GM21576 (cell line): Measurements from ENCODE around the gene GPBP1.

Source experiments
- ATAC-seq: cut with Tn5 transposase; IDR thresholded peaks from one replicate; pipeline ENCODE4 v1.9.1; 2021; ENCODE audit warnings: mild to moderate bottlenecking, moderate library complexity; ENCODE audit not compliant: unreplicated experiment

The GPBP1 gene

DNA sequence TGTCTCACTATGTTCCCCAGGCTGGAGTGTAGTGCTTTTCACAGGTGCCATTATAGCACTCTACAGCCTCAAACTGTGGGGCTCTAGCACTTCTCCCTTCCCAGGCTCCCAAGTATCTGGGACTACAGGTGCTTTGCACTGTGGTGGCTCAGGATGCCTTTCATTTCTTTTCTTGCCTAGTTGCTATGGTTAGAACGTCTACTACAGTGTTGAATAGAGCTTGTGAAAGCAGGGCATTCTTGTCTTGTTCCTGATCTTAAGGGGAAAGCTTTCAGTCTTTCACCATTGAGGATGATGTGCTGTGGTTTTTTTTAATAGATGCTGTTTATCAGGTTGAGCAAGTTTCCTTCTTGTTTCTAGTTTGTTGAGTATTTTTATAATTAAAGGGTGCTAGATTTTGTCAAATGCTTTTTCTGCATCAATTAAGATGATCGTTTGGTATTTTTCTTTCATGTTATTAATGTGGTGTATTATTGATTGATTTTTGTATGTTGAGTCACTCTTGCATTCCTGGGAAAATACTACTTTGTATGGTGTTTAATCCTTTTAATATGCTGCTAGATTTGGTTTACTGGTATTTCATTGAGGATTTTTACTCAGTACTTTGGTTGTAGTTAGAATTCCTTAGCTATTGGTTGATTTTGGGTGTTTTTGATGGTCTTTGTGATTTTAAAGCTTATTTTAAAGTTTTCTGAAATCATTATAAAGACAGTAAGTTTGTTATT, 35.6 kb downstream of the GPBP1 start:
- ATAC-seq = no peak

DNA sequence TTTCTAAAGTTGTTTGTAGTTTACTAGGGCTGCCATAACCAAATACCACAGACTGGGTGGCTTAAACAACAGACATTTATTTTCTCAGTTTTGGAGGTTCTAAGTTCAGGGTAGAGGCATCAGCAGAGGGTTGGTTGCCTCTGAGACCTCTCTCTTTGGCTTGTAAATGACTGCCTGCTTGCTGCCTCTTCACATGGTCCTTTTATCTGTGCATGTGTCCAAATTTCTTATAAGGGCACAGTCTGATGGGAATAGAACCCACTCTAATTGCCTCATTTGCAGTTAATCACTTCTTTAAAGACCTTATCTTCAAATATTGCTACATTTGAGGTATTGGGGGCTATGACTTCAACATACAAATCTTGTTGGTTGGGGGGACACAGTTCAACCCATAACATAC, 36.8 kb downstream of the GPBP1 start:
- no peak for ATAC-seq

DNA sequence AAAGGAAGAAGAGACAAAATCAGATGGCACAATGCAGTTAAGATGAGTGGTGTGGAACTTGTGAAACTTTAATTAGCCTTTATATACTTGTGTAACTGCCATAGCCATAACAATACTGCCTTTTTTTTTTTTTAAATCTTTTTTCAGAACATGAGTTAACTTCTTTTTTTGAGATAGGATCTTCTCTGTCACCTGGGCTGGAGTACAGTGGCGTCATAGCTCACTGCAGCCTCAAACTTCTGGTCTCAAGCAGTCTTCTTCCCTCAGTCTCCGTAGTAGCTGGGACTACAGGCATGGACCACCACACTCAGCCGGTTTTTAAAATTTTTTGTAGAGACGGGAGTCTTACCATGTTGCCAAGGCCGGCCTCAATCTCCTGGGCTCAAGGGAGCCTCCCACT, 37.2 kb downstream of the GPBP1 start:
- no peak for ATAC-seq

DNA sequence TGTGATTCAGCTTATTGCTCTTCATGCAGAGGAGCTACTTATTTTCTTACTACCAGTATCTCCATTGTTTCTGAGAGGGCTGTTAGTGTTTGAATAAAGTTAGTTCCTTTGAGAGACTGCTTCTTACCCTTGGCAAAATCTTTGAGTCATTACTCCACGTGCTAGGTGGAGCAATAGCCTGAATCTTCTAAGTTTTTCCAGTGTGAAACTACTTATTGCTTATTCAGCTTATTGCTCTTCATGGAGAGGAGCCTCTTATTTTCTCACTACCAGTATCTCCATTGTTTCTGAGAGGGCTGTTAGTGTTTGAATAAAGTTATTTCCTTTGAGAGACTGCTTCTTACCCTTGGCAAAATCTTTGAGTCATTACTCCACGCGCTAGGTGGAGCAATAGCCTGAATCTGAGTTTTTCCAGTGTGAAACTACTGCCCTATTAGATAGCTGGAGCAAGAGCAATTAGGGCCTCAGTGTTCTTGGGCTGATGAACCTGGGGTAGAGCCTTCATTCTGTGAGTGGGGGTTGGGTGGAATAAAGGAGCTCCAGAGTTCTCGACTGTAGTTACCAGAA, 41.9 kb downstream of the GPBP1 start:
- ATAC-seq = no peak

DNA sequence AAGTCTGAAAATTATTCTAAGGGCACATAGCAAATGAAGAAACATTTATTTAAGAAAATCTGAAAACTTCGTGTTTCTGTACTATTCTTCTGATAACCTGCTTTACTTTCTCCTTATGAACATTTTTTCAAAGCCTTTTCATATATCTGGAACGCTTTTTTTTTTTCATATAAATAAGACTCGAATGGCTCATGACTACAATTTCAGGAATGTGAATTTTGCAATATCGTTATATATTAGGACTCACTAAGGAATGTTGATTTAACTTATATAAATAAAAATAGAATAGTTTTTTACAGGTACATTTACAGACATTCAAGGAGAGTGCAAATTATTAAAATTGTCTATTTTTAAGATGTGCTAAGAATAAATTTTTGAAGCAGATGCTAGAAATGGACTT, 42.9 kb downstream of the GPBP1 start:
- ATAC-seq = no peak

DNA sequence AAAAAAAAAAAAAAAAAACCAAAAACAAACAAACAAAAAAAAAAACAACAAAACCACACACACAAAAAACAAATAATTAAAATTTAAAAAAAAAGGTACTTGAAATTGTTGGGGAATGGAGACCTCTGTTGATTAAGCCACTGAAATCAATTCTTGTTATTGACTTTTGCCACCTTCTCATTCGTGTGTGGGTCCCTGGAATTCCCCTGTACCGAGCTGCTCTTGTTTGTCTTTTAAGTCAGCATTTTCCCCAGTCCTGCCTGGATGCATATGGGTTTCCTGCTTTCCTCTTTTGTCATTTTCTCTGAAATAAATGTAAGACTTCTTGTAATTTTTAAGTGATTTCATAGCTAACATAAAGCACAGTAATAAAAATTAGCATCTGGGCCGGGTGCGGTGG, 45.5 kb downstream of the GPBP1 start:
- no peak for ATAC-seq

DNA sequence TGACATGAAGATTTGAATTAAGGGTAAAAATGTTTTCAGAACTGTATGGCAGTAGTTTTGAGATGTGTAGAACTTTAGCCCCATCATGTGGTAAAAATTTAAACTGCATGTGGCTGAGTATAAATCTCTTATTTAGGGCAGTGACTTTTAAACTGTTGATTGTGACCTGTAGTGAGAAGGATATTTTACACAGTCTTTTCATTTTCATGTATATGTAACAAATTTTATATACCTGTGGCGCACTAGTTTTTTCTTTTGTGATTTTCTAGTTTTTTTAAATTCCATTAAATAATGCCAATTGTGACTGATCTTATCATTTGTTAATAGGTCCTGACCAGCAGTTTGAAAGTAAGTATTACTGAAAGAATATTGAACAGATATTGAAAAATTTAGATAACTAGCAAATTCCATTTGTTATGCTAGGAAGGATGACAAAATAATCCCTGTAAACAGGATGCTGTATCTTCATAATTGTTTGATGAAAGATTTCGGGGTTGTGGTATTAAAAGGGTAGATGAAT, 47.2 kb downstream of the GPBP1 start:
- no peak for ATAC-seq

DNA sequence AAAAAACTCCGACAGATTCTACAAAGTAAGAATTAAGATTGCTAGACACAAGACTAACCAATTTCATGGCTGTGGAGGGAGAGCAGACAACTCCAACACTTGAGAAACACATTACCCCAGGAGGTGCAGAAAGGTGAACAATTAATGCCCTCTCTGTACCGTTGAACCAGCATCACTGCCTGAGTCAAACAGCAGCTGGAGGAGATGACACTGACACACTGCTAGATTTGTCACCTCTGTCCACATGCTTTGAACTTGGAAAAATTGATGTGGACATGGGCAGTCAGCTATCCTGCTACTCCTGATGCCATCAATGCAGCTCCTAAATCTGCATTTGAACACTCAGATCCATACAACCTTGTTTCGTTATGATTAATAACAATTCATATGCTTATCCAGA, 51.7 kb downstream of the GPBP1 start:
- ATAC-seq = no peak

DNA sequence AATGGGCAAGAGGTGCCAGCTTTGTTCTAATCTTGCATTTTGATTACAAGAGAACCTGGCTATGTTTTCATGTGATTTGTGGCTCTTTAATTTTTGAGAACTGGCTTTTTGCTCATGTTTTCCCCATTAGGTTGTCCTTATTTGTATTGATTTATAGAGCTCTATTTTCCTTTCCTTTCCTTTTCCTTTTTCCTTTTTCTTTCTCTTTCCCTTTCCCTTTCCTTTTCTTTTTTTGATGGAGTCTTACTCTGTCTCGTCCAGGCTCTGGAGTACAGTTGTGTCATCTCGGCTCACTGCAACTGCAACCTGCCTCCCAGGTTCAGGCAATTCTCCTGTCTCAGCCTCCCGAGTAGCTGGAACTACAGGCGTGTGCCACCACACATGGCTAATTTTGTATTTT, 55.5 kb downstream of the GPBP1 start:
- no peak for ATAC-seq

DNA sequence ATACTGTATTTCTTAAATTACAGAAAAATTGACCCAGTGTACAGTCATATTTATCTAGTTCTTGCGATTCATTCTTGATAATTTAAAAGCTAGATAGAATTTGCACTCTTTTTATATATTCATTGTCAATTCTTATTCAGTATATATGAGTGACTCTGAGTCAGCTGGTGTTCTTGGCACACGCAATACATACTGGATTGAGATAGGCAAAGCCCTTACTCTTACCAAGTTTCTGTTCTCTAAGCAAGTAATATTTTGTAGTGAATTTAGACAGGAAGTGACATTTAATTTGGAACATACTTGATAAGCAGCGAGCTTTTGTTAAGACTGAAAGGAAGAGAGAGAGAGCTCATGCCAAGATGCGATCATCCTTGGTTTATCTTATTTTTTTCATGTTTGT, 57.7 kb downstream of the GPBP1 start:
- no peak for ATAC-seq

DNA sequence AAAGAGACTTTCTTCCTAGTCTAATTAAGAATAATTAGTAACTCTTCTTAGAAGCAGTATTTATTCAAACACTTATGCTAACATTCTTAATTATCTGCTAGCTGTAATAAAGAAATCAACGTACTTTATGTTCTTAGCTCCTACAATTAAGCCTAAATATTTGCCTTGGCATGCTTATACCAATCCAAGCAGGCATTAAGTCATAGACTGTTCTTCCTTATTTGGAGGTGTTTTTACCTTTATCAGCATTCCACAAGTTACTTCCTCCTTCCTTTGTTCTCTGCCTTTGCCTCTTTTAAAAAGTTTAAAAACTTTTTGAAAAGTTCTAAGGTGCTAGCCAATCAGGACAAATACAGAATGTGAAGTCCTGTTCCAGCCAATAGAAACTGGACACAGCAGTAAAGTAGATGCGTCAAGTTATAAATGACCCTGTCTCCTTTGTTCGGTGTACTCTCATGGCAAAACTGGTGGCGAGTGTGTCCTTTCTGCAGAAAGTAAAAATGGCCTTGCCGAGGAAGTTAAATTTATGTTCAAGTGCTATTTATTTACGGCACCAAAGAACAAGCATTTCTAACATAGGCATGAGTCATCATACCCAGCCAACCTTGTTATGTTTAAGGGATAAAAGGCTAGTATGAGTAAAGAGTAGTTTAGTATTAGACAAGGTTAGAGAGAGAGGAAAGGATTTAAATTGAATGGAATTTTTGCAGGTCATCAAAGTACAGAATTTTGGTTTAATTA, 58.6 kb downstream of the GPBP1 start:
- ATAC-seq = no peak

DNA sequence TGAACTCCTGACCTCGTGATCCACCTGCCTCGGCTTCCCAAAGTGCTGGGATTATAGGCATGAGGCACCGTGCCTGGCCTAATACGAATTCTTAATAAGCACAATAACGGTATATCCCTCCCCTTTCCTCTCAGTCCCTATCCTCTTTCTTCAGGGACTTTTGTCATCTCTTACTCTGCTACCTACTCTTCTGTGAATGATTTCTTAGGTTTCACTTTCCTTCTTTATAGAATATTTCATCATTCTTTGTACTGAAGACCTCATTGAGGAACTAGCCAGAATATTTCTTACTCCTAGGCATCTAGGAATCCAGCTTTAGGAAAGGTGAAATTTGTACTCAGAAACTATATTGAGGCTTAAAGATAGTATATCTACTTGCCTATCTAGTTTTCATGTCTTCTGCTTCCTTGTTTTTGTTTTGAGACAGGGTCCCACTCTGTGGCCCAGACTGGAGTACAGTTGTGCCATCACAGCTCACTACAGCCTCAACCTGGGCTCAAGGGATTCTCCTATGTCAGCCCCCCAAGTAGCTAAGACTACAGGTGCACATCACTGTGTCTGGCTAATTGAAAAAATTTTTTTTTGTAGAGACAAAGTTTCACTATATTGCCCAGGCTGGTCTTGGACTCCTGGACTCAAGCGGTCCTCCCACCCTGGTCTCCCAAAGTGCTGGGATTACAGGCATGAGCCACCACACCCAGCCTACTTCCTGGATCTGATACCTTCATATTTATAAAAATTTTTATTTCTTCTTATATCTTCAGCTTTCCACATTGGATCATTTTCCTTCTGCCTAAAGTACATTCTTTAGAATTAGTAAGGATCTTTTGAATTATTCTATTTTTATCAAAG, 69.7 kb downstream of the GPBP1 start:
- peak; percentile 52 for ATAC-seq

DNA sequence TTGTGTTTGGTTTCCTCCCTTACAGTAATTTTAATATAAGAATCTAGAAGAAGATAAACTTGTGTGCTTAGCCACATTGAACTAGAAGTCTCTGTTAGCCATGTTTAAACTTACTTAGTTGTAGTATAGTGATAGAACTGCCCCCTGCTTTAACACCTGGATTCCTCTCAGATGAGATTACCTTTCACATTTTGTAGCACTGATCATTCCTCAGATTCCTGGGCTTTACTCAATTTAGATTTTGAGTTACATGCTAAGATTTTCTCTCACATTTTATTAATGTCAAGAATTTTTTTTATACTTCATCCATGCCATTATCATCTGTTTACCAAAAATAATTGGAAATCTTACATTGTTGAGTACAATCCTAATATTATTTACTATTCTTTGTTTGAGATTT, 70.5 kb downstream of the GPBP1 start:
- no peak for ATAC-seq

DNA sequence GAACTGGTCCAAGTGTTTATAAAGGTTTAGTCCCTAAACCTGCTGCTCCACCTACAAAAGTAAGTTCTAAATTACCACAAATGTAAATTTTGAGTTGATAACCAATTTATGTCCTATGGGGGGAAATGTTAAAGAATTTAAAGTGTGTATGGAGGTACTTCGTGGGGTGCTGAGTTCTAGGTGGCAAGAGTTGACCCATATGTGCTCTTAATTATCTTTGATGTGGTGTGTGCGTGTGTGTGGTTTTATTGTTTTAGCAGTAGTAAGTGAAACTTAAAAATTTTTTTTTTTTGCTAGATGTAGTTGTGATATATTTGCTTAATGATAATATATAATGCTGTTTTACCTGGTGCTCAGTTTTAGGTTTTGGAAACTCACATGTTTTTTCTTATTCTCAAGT, 72.6 kb downstream of the GPBP1 start:
- ATAC-seq = no peak

DNA sequence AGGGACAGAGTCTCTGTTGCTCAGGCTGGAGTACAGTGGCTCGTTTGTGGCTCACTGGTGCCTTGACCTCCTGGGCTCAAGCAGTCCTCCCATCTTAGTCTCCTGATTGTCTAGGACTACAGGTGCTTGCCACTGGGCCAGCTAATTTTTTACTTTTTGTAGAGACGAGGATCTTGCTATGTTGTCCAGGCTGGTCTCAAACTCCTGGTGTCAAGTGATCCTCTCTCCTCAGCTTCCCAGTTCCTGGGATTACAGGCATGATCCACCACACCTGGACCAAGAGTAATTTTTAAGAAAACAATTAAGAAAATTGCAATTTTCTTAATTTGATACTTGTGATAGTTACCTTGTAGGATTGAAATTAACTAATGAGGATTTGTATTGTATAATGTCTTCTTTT, 73.9 kb downstream of the GPBP1 start:
- no peak for ATAC-seq

DNA sequence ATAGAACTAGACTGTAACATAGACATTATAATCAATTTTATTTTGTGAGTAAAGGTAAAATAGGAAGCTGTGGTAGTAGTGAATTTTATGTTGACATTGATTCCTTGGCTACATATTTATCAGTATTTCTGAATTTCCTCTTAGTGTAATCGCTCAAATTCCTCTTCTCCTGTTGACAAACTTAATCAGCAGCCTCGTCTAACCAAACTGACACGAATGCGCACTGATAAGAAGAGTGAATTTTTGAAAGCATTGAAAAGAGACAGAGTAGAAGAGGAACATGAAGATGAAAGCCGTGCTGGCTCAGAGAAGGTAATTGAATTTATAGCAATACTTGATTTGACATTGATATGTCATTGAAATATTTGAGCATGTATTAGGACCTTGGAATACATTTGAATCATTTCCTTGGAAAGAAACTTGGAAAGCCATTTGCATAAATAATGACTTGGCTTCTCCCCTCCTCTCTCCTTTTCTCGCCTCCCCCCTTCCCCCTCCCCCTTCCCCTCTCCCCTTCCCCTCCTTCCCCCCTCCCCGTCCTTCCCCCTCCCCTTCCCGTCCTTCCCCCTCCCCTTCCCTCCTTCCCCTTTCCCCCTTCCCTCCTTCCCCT, 75.5 kb downstream of the GPBP1 start:
- no peak for ATAC-seq

DNA sequence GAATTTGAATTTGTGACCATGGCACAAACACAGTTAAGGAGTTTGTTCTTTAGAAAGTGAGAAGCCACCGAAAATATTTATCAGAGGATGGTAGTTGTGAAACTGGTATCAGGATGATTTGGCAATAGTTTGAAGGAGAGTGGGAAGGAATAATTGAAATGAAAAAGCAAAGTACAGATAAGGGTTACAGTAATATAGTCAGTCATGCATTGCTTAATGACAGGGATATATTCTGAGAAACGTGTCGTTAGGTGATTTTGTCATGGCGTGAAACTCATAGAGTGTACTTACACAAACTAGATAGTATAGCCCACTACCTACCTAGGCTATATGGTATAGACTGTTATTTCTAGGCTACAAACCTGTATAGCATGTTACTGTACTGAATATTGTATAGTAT, 84.2 kb downstream of the GPBP1 start:
- no peak for ATAC-seq

DNA sequence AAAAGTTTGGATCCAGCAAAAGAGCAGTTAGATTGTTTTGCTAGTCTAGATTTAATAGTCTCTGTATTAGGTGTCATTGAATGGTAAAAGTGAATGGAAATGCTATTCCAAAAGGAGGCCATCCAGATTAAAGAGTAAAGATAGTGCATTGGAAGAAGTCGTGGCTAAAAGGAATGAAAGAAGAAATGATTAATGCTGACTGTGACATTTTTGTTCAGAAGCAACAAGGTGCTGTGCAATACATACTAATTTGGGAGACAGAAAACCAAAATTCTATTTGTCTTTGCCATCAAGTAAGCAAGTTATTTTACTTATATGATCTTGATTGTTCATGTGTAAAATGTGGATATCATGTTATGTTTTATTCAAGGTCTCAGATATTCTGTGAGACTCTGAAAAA, 85.1 kb downstream of the GPBP1 start:
- no peak for ATAC-seq

DNA sequence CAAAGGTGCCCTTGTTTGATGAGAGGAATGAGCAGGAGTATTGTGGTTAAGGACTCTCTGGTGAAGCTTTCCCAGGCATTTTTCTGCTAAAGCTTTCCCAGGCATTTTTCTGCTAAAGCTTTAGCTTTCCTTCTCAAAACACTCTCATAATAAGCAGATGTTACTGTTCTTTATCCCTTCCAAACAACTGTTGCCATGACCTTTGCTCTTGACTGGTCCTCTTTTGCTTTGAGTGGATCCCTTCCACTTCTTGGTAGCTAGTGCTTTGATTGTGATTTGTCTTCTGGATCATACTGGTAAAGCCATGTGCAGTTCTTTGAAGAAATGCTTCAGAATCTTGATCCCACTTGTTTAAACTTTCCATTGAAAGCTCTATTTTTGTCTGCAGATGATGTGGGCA, 85.8 kb downstream of the GPBP1 start:
- ATAC-seq = no peak

DNA sequence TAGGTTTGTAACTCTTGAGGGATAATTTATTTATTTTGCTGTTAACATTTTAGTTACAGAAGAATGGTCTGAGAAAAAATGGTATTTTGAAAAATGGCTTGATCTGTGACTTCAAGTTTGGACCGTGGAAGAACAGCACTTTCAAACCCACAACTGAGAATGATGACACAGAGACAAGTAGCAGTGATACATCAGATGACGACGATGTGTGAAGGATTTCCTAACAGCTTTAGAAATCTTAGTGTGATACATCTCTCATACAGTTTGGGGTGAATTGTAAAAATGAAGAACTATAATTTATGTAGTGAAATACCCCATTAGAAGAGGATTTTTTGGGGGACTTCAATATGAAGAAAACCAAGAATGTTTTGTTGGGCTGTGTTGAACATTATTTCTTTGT, 88.7 kb downstream of the GPBP1 start:
- no peak for ATAC-seq

DNA sequence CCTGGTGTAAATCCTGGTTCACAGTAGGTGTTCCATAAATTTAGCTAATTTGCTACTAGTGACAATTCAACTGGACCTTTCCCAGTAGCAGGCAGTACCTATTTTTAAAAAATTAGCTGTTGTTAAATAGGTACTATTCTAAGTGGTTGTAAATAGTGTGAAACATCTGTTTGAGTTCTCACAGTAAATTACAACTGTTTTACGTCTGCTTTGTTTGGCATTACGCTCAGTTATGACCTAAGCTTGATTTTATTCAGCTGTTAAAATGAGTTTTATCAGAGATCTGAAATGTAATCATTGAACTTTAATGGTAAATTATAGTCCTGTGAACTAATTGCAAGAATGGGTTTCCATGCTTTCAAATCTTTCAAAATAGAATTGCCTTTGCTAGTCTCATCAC, 93.9 kb downstream of the GPBP1 start:
- ATAC-seq = no peak
